ENCODE results near the gene MBP.

MBP gene

DNA sequence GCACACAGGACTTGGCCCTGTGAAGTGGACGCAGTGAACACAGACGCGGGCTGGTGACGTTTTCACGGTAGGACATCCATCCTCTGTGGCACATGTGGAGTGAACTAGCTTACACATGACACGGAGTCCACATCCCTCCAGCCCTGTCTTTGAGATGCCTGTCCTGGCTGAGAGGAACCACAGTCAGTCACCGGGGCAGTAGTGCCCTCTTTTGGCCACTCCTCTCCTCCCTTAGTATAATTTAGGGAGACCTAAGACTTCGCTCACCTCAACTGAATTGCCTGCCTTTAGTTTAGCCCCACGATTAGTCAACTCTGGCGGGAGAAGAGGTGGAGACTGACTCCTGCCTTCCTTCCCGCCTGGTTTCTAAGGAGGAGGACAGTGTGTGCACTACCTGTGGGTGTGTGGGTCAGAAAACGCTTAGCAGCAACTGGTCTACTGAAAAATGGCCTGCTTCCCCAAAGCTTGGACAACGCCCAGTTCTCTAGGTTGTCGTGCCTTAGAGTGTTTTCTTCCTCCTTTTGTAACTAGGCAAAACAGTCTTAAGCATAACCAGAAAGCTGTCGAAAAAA is 70.6 kb downstream of the MBP start:
- no peak for TF ChIP-seq ZBTB7A (IDR thresholded peaks at IDR 0.05; ENCODE audit: low read depth)

DNA sequence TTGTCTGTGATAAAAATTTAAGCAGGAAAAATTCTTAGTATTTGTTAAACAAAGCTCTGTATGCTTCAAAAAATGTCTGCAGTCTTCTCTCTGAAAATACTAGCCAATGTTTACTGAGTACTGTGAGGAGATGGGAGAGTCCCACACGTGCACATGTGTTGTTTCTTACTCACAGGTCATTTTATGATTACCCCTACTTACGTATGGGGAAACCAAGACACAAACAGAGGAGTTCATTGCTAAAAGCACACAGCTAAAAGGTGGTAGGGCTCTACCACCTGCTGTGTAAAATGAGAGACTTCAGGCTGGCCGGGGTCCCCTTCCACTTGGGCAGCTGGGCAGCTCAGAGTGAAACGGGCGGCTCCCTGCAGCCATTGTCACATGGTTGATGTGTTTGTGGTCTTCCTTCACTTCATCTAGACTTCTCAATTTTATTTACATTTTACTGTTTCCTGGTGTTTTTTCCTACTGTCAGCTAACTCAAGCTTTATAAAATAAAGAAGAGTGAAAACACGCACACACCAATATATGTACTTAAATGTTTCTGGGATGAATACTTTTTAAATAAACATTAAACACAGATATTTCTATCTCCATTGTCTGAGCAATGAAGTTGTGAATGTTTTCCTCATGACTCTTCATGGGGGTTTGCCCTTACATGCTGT is 71.2 kb downstream of the MBP start:
- TF ChIP-seq NFIC (IDR thresholded peaks at IDR 0.05) = no peak
- TF ChIP-seq, protein P1, sequence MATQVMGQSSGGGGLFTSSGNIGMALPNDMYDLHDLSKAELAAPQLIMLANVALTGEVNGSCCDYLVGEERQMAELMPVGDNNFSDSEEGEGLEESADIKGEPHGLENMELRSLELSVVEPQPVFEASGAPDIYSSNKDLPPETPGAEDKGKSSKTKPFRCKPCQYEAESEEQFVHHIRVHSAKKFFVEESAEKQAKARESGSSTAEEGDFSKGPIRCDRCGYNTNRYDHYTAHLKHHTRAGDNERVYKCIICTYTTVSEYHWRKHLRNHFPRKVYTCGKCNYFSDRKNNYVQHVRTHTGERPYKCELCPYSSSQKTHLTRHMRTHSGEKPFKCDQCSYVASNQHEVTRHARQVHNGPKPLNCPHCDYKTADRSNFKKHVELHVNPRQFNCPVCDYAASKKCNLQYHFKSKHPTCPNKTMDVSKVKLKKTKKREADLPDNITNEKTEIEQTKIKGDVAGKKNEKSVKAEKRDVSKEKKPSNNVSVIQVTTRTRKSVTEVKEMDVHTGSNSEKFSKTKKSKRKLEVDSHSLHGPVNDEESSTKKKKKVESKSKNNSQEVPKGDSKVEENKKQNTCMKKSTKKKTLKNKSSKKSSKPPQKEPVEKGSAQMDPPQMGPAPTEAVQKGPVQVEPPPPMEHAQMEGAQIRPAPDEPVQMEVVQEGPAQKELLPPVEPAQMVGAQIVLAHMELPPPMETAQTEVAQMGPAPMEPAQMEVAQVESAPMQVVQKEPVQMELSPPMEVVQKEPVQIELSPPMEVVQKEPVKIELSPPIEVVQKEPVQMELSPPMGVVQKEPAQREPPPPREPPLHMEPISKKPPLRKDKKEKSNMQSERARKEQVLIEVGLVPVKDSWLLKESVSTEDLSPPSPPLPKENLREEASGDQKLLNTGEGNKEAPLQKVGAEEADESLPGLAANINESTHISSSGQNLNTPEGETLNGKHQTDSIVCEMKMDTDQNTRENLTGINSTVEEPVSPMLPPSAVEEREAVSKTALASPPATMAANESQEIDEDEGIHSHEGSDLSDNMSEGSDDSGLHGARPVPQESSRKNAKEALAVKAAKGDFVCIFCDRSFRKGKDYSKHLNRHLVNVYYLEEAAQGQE (IDR thresholded peaks at IDR 0.05; ENCODE audit: low read depth) = no peak
- TF ChIP-seq RAD21 (IDR thresholded peaks at IDR 0.05; ENCODE audit: low read depth) = no peak
- no peak for TF ChIP-seq CREB1 (IDR thresholded peaks at IDR 0.05; ENCODE audit: low read depth)
- TF ChIP-seq, protein P2, sequence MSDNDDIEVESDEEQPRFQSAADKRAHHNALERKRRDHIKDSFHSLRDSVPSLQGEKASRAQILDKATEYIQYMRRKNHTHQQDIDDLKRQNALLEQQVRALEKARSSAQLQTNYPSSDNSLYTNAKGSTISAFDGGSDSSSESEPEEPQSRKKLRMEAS (IDR thresholded peaks at IDR 0.05) = no peak
- TF ChIP-seq EGR1 (IDR thresholded peaks at IDR 0.05) = no peak
- TF ChIP-seq TCF12 (IDR thresholded peaks at IDR 0.05; ENCODE audit: low read depth) = no peak

DNA sequence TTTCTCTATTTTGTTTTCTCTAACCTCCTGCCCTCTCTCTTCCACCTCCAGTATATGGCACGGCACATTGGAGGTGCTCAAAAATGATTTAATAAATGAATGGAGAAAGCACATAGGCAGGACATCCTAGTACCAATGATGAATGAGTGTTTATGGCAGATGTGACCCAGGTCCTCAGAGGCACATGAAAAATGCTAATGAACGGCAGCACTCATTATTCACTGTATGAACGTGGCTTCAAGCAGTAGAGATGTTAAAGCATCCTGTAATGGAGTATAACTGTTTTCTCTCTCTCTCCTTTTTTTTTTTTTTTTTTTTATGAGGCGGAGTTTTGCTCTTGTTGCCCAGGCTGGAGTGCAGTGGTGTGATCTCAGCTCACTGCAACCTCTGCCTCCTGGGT is 72.4 kb downstream of the MBP start:
- TF ChIP-seq EGR1 (IDR thresholded peaks at IDR 0.05) = no peak
- TF ChIP-seq CEBPB (IDR thresholded peaks at IDR 0.05) = no peak
- TF ChIP-seq TAF1 (IDR thresholded peaks at IDR 0.05; ENCODE audit: low read depth) = no peak
- no peak for TF ChIP-seq CREB1 (IDR thresholded peaks at IDR 0.05; ENCODE audit: low read depth)
- no peak for TF ChIP-seq NFIC (IDR thresholded peaks at IDR 0.05)
- TF ChIP-seq, protein P1 (IDR thresholded peaks at IDR 0.05; ENCODE audit: low read depth) = no peak
- no peak for TF ChIP-seq TCF12 (IDR thresholded peaks at IDR 0.05; ENCODE audit: low read depth)
- no peak for TF ChIP-seq FOXM1 (IDR thresholded peaks at IDR 0.05; ENCODE audit: borderline replicate concordance, low read depth)
- no peak for TF ChIP-seq YY1 (IDR thresholded peaks at IDR 0.05; ENCODE audit: low read depth)
- TF ChIP-seq, protein P3, sequence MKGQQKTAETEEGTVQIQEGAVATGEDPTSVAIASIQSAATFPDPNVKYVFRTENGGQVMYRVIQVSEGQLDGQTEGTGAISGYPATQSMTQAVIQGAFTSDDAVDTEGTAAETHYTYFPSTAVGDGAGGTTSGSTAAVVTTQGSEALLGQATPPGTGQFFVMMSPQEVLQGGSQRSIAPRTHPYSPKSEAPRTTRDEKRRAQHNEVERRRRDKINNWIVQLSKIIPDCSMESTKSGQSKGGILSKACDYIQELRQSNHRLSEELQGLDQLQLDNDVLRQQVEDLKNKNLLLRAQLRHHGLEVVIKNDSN (IDR thresholded peaks at IDR 0.05) = no peak
- no peak for TF ChIP-seq ZBTB7A (IDR thresholded peaks at IDR 0.05; ENCODE audit: low read depth)
- TF ChIP-seq, protein P2 (IDR thresholded peaks at IDR 0.05) = no peak
- no peak for TF ChIP-seq TEAD4 (IDR thresholded peaks at IDR 0.05)
- TF ChIP-seq EP300 (IDR thresholded peaks at IDR 0.05; ENCODE audit: borderline replicate concordance) = no peak

DNA sequence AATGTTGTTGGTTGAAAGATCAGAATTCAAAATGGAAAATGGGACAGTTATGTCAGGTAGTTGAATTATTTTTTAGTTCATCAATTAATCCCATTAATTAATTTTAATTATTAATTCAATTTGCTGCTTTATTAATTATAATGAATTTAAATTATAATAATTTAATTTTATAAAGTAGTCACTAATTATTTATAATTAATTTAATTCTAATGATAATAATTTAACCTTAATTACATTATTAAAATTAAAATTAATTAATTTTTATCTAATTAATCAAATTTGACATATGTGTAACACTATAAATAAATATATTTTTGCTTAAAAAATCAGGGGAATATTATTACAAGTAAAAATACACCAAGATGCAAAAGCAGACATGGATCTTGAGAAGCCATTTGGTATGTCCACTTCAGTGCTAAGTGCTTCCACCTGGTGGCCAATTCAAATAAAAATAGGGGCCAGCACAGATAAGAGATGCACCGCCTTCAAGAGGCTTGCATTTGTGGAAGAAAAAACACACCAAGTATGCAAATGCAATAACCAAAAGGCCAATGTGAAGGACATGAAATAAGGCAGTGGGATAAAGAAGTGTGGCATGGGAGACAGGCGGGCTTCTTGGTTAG is 73.2 kb downstream of the MBP start:
- TF ChIP-seq RAD21 (IDR thresholded peaks at IDR 0.05; ENCODE audit: low read depth) (peak; percentile 57), YY1 (IDR thresholded peaks at IDR 0.05; ENCODE audit: low read depth) (0 out of 2 replicates have a peak, but pooled peaks have one; percentile 36), CEBPB (IDR thresholded peaks at IDR 0.05) (no peak)

DNA sequence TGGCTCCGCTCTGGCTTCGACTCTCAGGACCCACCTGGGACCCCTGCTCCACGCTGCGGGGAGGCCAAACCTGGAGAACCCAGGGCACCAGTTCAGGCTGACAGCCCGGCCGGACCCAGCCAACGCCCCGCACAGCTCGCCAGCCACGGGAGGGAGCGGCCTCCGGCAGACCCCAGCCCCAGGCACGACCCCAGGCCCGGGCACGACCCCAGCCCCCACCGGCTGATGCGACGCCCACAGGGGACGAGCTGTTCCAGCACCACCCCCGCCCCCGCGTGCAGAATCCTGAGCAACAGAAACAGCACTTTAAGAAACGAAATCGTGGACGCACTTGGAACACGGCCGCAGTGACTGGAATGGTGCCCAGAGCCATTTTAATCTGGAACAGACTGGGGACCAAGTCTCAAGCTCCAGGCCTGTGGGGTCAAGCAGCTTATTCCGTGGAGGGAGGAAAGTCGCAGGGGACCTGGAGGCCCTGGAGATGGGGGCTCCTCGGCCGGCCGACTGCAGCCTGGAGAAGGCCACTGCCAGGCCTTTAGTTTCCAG is 74.2 kb downstream of the MBP start:
- no peak for TF ChIP-seq CEBPB (IDR thresholded peaks at IDR 0.05)
- TF ChIP-seq ZBTB7A (IDR thresholded peaks at IDR 0.05; ENCODE audit: low read depth) = 0 out of 2 replicates have a peak, but pooled peaks have one; percentile 35

DNA sequence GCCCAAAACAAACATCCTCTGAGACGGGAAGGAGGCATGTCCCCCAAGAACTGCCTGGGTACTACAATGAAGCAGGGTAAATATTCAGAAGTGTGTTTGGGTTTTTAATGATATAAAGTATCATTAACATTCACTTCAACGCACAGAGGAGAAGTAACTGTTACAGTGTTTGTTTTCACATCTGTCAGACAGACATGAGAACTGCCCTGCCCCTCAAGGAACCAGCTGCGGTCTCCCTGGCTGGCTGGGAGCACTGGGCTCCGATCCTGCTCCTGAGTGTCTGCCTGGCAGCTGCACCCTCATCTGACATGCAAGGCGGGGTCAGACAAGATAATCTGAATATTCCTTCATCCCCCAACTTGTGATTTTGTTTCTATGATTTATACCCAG is 75.6 kb downstream of the MBP start:
- TF ChIP-seq, protein P1 (IDR thresholded peaks at IDR 0.05; ENCODE audit: low read depth) = no peak
- TF ChIP-seq TAF1 (IDR thresholded peaks at IDR 0.05; ENCODE audit: low read depth) = no peak
- TF ChIP-seq, protein P3 (IDR thresholded peaks at IDR 0.05) = no peak
- no peak for TF ChIP-seq FOXM1 (IDR thresholded peaks at IDR 0.05; ENCODE audit: borderline replicate concordance, low read depth)
- TF ChIP-seq YY1 (IDR thresholded peaks at IDR 0.05; ENCODE audit: low read depth) = no peak
- TF ChIP-seq EP300 (IDR thresholded peaks at IDR 0.05; ENCODE audit: borderline replicate concordance) = no peak
- TF ChIP-seq, protein P2 (IDR thresholded peaks at IDR 0.05) = no peak
- TF ChIP-seq CEBPB (IDR thresholded peaks at IDR 0.05) = no peak
- no peak for TF ChIP-seq TEAD4 (IDR thresholded peaks at IDR 0.05)
- no peak for TF ChIP-seq TCF12 (IDR thresholded peaks at IDR 0.05; ENCODE audit: low read depth)
- no peak for TF ChIP-seq CREB1 (IDR thresholded peaks at IDR 0.05; ENCODE audit: low read depth)
- TF ChIP-seq EGR1 (IDR thresholded peaks at IDR 0.05) = no peak
- no peak for TF ChIP-seq NFIC (IDR thresholded peaks at IDR 0.05)
- TF ChIP-seq RAD21 (IDR thresholded peaks at IDR 0.05; ENCODE audit: low read depth) = no peak
- no peak for TF ChIP-seq ZBTB7A (IDR thresholded peaks at IDR 0.05; ENCODE audit: low read depth)
